A549 (cell line): ENCODE results near the gene LRRC4C. TPM values are rescaled to one million over a fixed set of nuclear protein-coding genes. Genes with fewer than 3 reads are reported as not detected.

Source experiments
- ATAC-seq, 2 experiments: fragments of 200-7000 bp in 1 of 2; fragments of >200 bp in 1 of 2; cut with Nextera tagmentation in 1 of 2; cut with Tn5 transposase in 1 of 2; 3 replicates each; pipeline versions ENCODE4 v1.8.0 to v1.9.1; 2018 to 2020; ENCODE audit warnings: mild to moderate bottlenecking in 1 of 2, moderate library complexity in 1 of 2
- CTCF ChIA-PET: fragments of 300-600 bp; sonication (Branson Sonifier 250); formaldehyde crosslinking; extraction: SDS; loops from one replicate; lab custom pipeline; 2021; ENCODE audit warnings: antibody characterized with exemption, inconsistent platforms; lab: Yijun Ruan, JAX
- POLR2A ChIA-PET: fragments of 350-600 bp; formaldehyde crosslinking; extraction: SDS; loops from one replicate; lab custom pipeline; 2021; ENCODE audit warnings: antibody characterized with exemption, inconsistent platforms; lab: Yijun Ruan, JAX
- DNase-seq, 2 experiments: peaks; one replicate each; pipeline versions ENCODE4 v3.0.0 to v3.0.0-alpha.2; 2011 to 2016; ENCODE audit warnings: low read depth in 1 of 2, low spot score in 1 of 2
- FAIRE-seq: peaks from 2 replicates; lab custom pipeline; 2011; peaks lifted over from hg19 to GRCh38; lab: Jason Lieb, UNC
- H3K27ac ChIP-seq, 2 experiments: fragments of >200 bp; sonication (Bioruptor Twin); formaldehyde crosslinking; 3 replicates each; pipeline ENCODE4 v1.5.1; 2016 to 2017
- H3K4me1 ChIP-seq: fragments of >200 bp; sonication (Bioruptor Twin); formaldehyde crosslinking; 3 replicates; pipeline ENCODE4 v1.6.1; 2016
- H3K4me2 ChIP-seq: fragments of >200 bp; sonication (Bioruptor Twin); formaldehyde crosslinking; 3 replicates; pipeline ENCODE4 v1.6.1; 2016
- H3K4me3 ChIP-seq: fragments of >200 bp; sonication (Bioruptor Twin); formaldehyde crosslinking; 3 replicates; pipeline ENCODE4 v1.5.1; 2016
- H3K9me3 ChIP-seq: fragments of >200 bp; sonication (Bioruptor Twin); formaldehyde crosslinking; 3 replicates; pipeline ENCODE4 v1.6.1; 2016
- BHLHE40 ChIP-seq: IDR thresholded peaks from 2 replicates; pipeline ENCODE4 v1.6.1; 2012; ENCODE audit warnings: low read depth, low read length, inconsistent platforms
- EHMT2 ChIP-seq: fragments of 200-600 bp; sonication (generic); IDR thresholded peaks from 2 replicates; pipeline ENCODE4 v1.6.1; 2016; ENCODE audit warnings: antibody characterized with exemption, low read depth, mild to moderate bottlenecking, moderate library complexity
- EP300 ChIP-seq, 2 experiments: fragments of >200 bp; sonication (Bioruptor Twin); formaldehyde crosslinking; IDR thresholded peaks; 2 replicates in 1 of 2; 3 replicates in 1 of 2; pipeline ENCODE4 v1.6.1; 2016 to 2017
- FOSB ChIP-seq: fragments of 250-450 bp; sonication (Bioruptor Pico); IDR thresholded peaks from 2 replicates; pipeline ENCODE4 v1.5.0; 2020; ENCODE audit warnings: mild to moderate bottlenecking, moderate library complexity
- FOXS1 ChIP-seq: fragments of 250-450 bp; sonication (Bioruptor Pico); IDR thresholded peaks from 2 replicates; pipeline ENCODE4 v1.5.0; 2020; ENCODE audit warnings: mild to moderate bottlenecking, moderate library complexity
- HOXA7 ChIP-seq: fragments of 250-450 bp; sonication (Bioruptor Pico); IDR thresholded peaks from 2 replicates; pipeline ENCODE4 v1.5.0; 2020; ENCODE audit warnings: mild to moderate bottlenecking, moderate library complexity
- HOXB5 ChIP-seq: fragments of 250-450 bp; sonication (Bioruptor Pico); IDR thresholded peaks from 2 replicates; pipeline ENCODE4 v1.5.0; 2020; ENCODE audit warnings: mild to moderate bottlenecking, moderate library complexity
- KDM5A ChIP-seq: fragments of 200-600 bp; sonication (generic); IDR thresholded peaks from 2 replicates; pipeline ENCODE4 v1.6.1; 2016; ENCODE audit warnings: antibody characterized with exemption, mild to moderate bottlenecking
- MAFK ChIP-seq: fragments of 450-650 bp; IDR thresholded peaks from 2 replicates; pipeline ENCODE4 v1.6.1; 2014; ENCODE audit not compliant: partially characterized antibody
- MAZ ChIP-seq: fragments of 150-350 bp; IDR thresholded peaks from 2 replicates; pipeline ENCODE4 v1.6.1; 2014; ENCODE audit warnings: antibody characterized with exemption, low read depth, low read length, borderline replicate concordance
- MYC ChIP-seq: IDR thresholded peaks from 2 replicates; pipeline ENCODE4 v1.6.1; 2012; ENCODE audit warnings: mild to moderate bottlenecking, inconsistent platforms, low read length, improper control_type of control experiment, borderline replicate concordance
- POLR2A ChIP-seq: IDR thresholded peaks from 2 replicates; pipeline ENCODE4 v1.6.1; 2012; ENCODE audit warnings: mild to moderate bottlenecking, low read length
- POLR2AphosphoS2 ChIP-seq: conservative IDR thresholded peaks from 2 replicates; pipeline ENCODE4 v1.6.1; 2012; ENCODE audit warnings: low read length, improper control_type of control experiment, inconsistent platforms
- RFX5 ChIP-seq: fragments of 450-650 bp; IDR thresholded peaks from 2 replicates; pipeline ENCODE4 v1.7.1; 2014; ENCODE audit warnings: antibody characterized with exemption, mild to moderate bottlenecking, moderate library complexity
- RNF2 ChIP-seq: fragments of 200-600 bp; sonication (generic); IDR thresholded peaks from 2 replicates; pipeline ENCODE4 v1.6.1; 2016; ENCODE audit warnings: low read depth, mild to moderate bottlenecking, antibody characterized with exemption, moderate library complexity, borderline replicate concordance
- SMC3 ChIP-seq: fragments of >200 bp; sonication (Bioruptor Twin); formaldehyde crosslinking; IDR thresholded peaks from 3 replicates; pipeline ENCODE4 v1.6.1; 2018; ENCODE audit warnings: inconsistent platforms
- SREBF2 ChIP-seq: fragments of 450-650 bp; IDR thresholded peaks from 2 replicates; pipeline ENCODE4 v1.6.1; 2014; ENCODE audit warnings: mild to moderate bottlenecking, moderate library complexity
- ZC3H11A ChIP-seq: fragments of 450-650 bp; IDR thresholded peaks from 2 replicates; pipeline ENCODE4 v1.6.1; 2014; ENCODE audit warnings: antibody characterized with exemption, mild to moderate bottlenecking
- ZNF302 ChIP-seq: fragments of 250-450 bp; sonication (Bioruptor Pico); IDR thresholded peaks from 2 replicates; pipeline ENCODE4 v1.9.0; 2021; ENCODE audit warnings: inconsistent platforms, mild to moderate bottlenecking, moderate library complexity
- WGBS: methylation state at CpG from one replicate; pipeline ENCODE4 v1.1.6; 2017; ENCODE audit errors: missing lambda C conversion rate; 5-methylcytosine and 5-hydroxymethylcytosine counted together
- polyA plus RNA-seq, 4 experiments: library from polyadenylated mRNA; depleted of rRNA in 3 of 4; stranded (reverse); fragments of >200 nt; fragmentation: RNase III in 1 of 4; extraction: RNeasy Plus Mini Kit Qiagen cat#74134 plus additional on column Dnase treatment in 1 of 4; gene quantifications; 2 replicates in 3 of 4; 3 replicates in 1 of 4; pipeline ENCODE4 v1.2.3, GENCODE V29; 2011 to 2017
- TF ChIP-seq, protein P1 (sequence below): fragments of 250-450 bp; sonication (Bioruptor Pico); IDR thresholded peaks from 2 replicates; pipeline ENCODE4 v1.5.0; 2020; ENCODE audit warnings: low read depth, mild to moderate bottlenecking, moderate library complexity
- TF ChIP-seq, protein P2 (sequence below): fragments of >200 bp; sonication (Bioruptor Twin); formaldehyde crosslinking; IDR thresholded peaks from 2 replicates; pipeline ENCODE4 v1.6.1; 2016
- TF ChIP-seq, protein P3 (sequence below): fragments of 150-350 bp; IDR thresholded peaks from 2 replicates; pipeline ENCODE4 v1.6.1; 2014; ENCODE audit warnings: low read depth, mild to moderate bottlenecking, low read length
- TF ChIP-seq, protein P4 (sequence below): fragments of >200 bp; sonication (Bioruptor Twin); formaldehyde crosslinking; IDR thresholded peaks from 3 replicates; pipeline ENCODE4 v1.6.1; 2016

Gene LRRC4C
- polyA plus RNA-seq, 2 of the 4 experiments (the other 2 are of a cell fraction) = not detected

DNA sequence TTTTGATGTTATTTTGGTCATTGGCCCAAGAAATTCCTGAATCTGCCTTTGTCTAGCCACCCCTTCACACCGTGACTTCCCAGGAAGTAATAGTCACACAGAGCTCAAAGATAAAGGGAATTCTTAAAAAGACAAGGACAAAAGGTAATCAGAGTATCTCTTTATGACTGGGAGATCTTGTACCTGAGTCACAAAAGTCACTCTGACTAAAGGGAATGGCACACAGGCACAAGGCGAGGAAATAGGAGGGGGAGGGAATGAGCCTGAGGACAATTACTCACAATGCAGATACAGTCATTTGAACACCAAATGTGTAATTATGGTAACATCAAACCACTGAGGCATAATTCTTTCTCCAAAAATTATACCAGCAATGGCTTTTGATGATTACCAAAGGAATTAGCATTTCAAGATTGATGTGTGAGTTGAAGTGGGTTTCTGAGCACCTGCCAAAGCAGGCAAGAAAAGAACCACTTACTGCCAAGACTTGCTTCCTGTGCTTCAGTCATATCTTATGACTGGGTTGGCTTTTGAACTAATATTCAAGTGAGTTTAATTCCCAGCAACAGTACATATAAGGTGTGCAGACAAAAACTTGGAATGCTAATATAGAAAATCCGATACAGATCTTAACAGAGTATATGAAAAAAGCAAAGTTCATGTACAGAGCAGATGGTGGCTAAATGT lies 856.4 kb downstream of the LRRC4C start:
- WGBS = 6% methylated on average over 3 of the region's 3 CpGs
- TF ChIP-seq MAZ = no peak
- TF ChIP-seq SREBF2 = no peak
- TF ChIP-seq BHLHE40 = no peak
- no peak for TF ChIP-seq MYC
- TF ChIP-seq, protein P1, sequence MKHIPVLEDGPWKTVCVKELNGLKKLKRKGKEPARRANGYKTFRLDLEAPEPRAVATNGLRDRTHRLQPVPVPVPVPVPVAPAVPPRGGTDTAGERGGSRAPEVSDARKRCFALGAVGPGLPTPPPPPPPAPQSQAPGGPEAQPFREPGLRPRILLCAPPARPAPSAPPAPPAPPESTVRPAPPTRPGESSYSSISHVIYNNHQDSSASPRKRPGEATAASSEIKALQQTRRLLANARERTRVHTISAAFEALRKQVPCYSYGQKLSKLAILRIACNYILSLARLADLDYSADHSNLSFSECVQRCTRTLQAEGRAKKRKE (CRISPR knock-in tag) = no peak
- TF ChIP-seq HOXB5 (CRISPR knock-in tag) = no peak
- no peak for TF ChIP-seq FOXS1 (CRISPR knock-in tag)
- TF ChIP-seq ZC3H11A = no peak
- no peak for TF ChIP-seq ZNF302 (CRISPR knock-in tag)
- no peak for TF ChIP-seq POLR2A
- no peak for TF ChIP-seq EP300 (IDR thresholded peaks at IDR 0.05)
- TF ChIP-seq EHMT2 = no peak
- TF ChIP-seq POLR2AphosphoS2 = no peak
- TF ChIP-seq RNF2 = no peak
- TF ChIP-seq, protein P2, sequence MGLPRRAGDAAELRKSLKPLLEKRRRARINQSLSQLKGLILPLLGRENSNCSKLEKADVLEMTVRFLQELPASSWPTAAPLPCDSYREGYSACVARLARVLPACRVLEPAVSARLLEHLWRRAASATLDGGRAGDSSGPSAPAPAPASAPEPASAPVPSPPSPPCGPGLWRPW = no peak
- TF ChIP-seq, protein P3, sequence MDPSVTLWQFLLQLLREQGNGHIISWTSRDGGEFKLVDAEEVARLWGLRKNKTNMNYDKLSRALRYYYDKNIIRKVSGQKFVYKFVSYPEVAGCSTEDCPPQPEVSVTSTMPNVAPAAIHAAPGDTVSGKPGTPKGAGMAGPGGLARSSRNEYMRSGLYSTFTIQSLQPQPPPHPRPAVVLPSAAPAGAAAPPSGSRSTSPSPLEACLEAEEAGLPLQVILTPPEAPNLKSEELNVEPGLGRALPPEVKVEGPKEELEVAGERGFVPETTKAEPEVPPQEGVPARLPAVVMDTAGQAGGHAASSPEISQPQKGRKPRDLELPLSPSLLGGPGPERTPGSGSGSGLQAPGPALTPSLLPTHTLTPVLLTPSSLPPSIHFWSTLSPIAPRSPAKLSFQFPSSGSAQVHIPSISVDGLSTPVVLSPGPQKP = no peak
- TF ChIP-seq, protein P4, sequence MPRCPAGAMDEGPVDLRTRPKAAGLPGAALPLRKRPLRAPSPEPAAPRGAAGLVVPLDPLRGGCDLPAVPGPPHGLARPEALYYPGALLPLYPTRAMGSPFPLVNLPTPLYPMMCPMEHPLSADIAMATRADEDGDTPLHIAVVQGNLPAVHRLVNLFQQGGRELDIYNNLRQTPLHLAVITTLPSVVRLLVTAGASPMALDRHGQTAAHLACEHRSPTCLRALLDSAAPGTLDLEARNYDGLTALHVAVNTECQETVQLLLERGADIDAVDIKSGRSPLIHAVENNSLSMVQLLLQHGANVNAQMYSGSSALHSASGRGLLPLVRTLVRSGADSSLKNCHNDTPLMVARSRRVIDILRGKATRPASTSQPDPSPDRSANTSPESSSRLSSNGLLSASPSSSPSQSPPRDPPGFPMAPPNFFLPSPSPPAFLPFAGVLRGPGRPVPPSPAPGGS = no peak
- no peak for TF ChIP-seq SMC3
- TF ChIP-seq HOXA7 = no peak
- ATAC-seq (no peak), DNase-seq (no peak), FAIRE-seq (no peak)
- no peak overlapping the region for H3K4me3 ChIP-seq
- H3K4me2 ChIP-seq = no peak overlapping the region
- ChIA-PET POLR2A (no interaction called here), CTCF (no interaction called here)
- H3K4me1 ChIP-seq = no peaks in the 10 kb centered on the region
- H3K9me3 ChIP-seq = no peaks in the 10 kb centered on the region; the same call in 2 of the 3 replicates
- H3K27ac ChIP-seq = no peak overlapping the region

DNA sequence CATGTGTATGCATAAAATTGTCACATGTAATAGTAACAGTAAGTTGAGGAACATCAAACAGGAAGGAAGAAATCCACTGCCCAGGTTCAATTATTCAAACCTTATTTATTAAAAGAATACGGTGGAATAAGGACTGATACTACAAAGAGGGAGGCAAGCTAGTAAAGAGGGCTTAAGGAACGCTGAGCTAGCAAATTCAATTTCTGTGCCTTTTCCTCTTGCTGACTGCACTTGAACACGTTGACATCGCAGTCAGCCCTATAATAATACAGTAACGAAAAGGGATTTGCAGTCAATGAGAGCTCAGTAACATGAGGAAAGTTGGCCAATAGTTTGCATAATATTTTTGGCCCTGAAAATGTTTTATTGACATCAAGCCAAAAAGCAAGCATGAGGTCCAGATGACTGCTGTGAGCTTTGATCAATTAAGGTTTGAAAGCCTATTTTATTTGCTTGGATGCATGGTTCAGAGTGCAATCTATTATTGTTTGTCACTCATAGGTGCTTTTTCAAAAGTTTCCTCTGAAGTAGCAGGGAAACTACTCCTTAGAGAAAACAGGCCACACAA lies 861.8 kb downstream of the LRRC4C start:
- no peak overlapping the region for H3K4me3 ChIP-seq
- H3K9me3 ChIP-seq = no peaks in the 10 kb centered on the region
- TF ChIP-seq KDM5A (no peak), POLR2A (no peak), FOSB (CRISPR knock-in tag) (no peak), RFX5 (no peak), MAFK (peak; percentile 54)
- ChIA-PET CTCF (no interaction called here), POLR2A (no interaction called here)
- no peak for DNase-seq
- no peak for ATAC-seq
- H3K4me2 ChIP-seq = no peak overlapping the region
- no peak overlapping the region for H3K27ac ChIP-seq
- WGBS = 2% methylated on average over 5 of the region's 5 CpGs
- H3K4me1 ChIP-seq = no peaks in the 10 kb centered on the region
- FAIRE-seq = no peak
